HL-60 (cell line): ENCODE results near the gene ZNF518B.

Experiments used
- DNase-seq, 2 experiments: peaks; one replicate each; pipeline ENCODE4 v3.0.0-alpha.2; 2010 to 2020; ENCODE audit warnings: low read depth in 1 of 2, low spot score in 1 of 2
- H3K27ac ChIP-seq: fragments of 250-450 bp; sonication (Bioruptor Pico); replicated peaks from 2 replicates; pipeline ENCODE4 v1.5.1; 2020; ENCODE audit warnings: mild to moderate bottlenecking, moderate library complexity
- H3K27me3 ChIP-seq: fragments of 250-450 bp; sonication (Bioruptor Pico); 2 replicates; pipeline ENCODE4 v1.5.1; 2021; ENCODE audit warnings: mild to moderate bottlenecking, moderate library complexity; ENCODE audit not compliant: insufficient read depth, poor library complexity, severe bottlenecking
- H3K4me3 ChIP-seq: replicated peaks from 2 replicates; pipeline ENCODE4 v1.5.1; 2011; ENCODE audit warnings: mild to moderate bottlenecking, control low read depth, low read length; ENCODE audit not compliant: insufficient read depth
- CTCF ChIP-seq: IDR thresholded peaks from one replicate; pipeline ENCODE4 v1.5.1; 2011; ENCODE audit warnings: low read length, control low read depth, inconsistent platforms; ENCODE audit not compliant: insufficient read depth
- GABPA ChIP-seq: IDR thresholded peaks from 2 replicates; pipeline ENCODE4 v1.6.1; 2012; ENCODE audit warnings: low read depth
- POLR2AphosphoS5 ChIP-seq: IDR thresholded peaks from 2 replicates; pipeline ENCODE4 v1.6.1; 2012; ENCODE audit warnings: low read depth
- REST ChIP-seq: IDR thresholded peaks from 2 replicates; pipeline ENCODE4 v1.6.1; 2012; ENCODE audit warnings: low read depth; ENCODE audit not compliant: insufficient replicate concordance
- SPI1 ChIP-seq: IDR thresholded peaks from 2 replicates; pipeline ENCODE4 v1.6.1; 2012; ENCODE audit warnings: low read depth, mild to moderate bottlenecking, borderline replicate concordance

The ZNF518B gene

GRCh38 chr4:10482913-10483312 lies 25.7 kb upstream of the ZNF518B start:
- H3K27me3 ChIP-seq: no peaks in the 10 kb centered on the region
- no peak for DNase-seq
- no peak for TF ChIP-seq CTCF
- no peak for TF ChIP-seq SPI1
- no peak for TF ChIP-seq GABPA
- no peak for TF ChIP-seq REST
- TF ChIP-seq POLR2AphosphoS5: no peak
- no peak overlapping the region for H3K27ac ChIP-seq
- H3K4me3 ChIP-seq: no peak overlapping the region

GRCh38 chr4:10480616-10481015 lies 23.4 kb upstream of the ZNF518B start:
- DNase-seq: no peak
- TF ChIP-seq CTCF (no peak), GABPA (no peak), REST (no peak), POLR2AphosphoS5 (no peak), SPI1 (no peak)
- Histone ChIP-seq H3K27ac (no peak overlapping the region), H3K27me3 (no peaks in the 10 kb centered on the region), H3K4me3 (no peak overlapping the region)

GRCh38 chr4:10478621-10479020 lies 21.4 kb upstream of the ZNF518B start:
- DNase-seq: no peak
- no peak overlapping the region for H3K4me3 ChIP-seq
- H3K27me3 ChIP-seq: no peaks in the 10 kb centered on the region
- H3K27ac ChIP-seq: no peak overlapping the region
- TF ChIP-seq REST: no peak
- no peak for TF ChIP-seq GABPA
- no peak for TF ChIP-seq SPI1
- TF ChIP-seq POLR2AphosphoS5: no peak
